H9 (cell line): ENCODE measurements around the gene KCNIP4. TPM values are rescaled to one million over a fixed set of nuclear protein-coding genes. Genes with fewer than 3 reads are reported as not detected.

ENCODE experiments used
- DNase-seq: peaks from one replicate; pipeline ENCODE4 v3.0.0-alpha.2; 2017
- H2AFZ ChIP-seq: one replicate; pipeline ENCODE4 v1.6.1; 2013; ENCODE audit warnings: mild to moderate bottlenecking, low read length, control low read depth, moderate library complexity
- H2AK5ac ChIP-seq: 2 replicates; pipeline ENCODE4 v1.6.1; 2013; ENCODE audit warnings: low read length, control low read depth, mixed read lengths; ENCODE audit not compliant: insufficient read length
- H2BK120ac ChIP-seq: one replicate; pipeline ENCODE4 v1.6.1; 2013; ENCODE audit warnings: low read depth, mild to moderate bottlenecking, low read length, control low read depth, inconsistent platforms; ENCODE audit not compliant: poor library complexity, severe bottlenecking
- H2BK12ac ChIP-seq: 2 replicates; pipeline ENCODE4 v1.6.1; 2013; ENCODE audit warnings: low read length, control low read depth, mixed read lengths, low read depth; ENCODE audit not compliant: insufficient read length
- H2BK15ac ChIP-seq: 2 replicates; pipeline ENCODE4 v1.6.1; 2013; ENCODE audit warnings: low read depth, low read length, control low read depth
- H2BK20ac ChIP-seq: one replicate; pipeline ENCODE4 v1.6.1; 2013; ENCODE audit warnings: low read depth, mild to moderate bottlenecking, low read length, control low read depth, inconsistent platforms; ENCODE audit not compliant: poor library complexity, severe bottlenecking
- H2BK5ac ChIP-seq: 2 replicates; pipeline ENCODE4 v1.6.1; 2013; ENCODE audit warnings: low read length, control low read depth, mixed read lengths; ENCODE audit not compliant: insufficient read length
- H3K14ac ChIP-seq: 2 replicates; pipeline ENCODE4 v1.6.1; 2013; ENCODE audit warnings: low read length, control low read depth; ENCODE audit not compliant: insufficient read depth
- H3K18ac ChIP-seq: 2 replicates; pipeline ENCODE4 v1.6.1; 2013; ENCODE audit warnings: low read depth, mild to moderate bottlenecking, mixed read lengths, low read length, control low read depth; ENCODE audit not compliant: insufficient read length
- H3K23ac ChIP-seq: 2 replicates; pipeline ENCODE4 v1.6.1; 2013; ENCODE audit warnings: low read length, control low read depth, mixed read lengths, low read depth; ENCODE audit not compliant: insufficient read length
- H3K23me2 ChIP-seq: 2 replicates; pipeline ENCODE4 v1.6.1; 2013; ENCODE audit warnings: low read depth, mild to moderate bottlenecking, mixed read lengths, low read length, control low read depth; ENCODE audit not compliant: insufficient read length, poor library complexity, severe bottlenecking
- H3K27ac ChIP-seq: 2 replicates; pipeline ENCODE4 v1.5.1; 2013; ENCODE audit warnings: low read length, control low read depth, mixed read lengths, low read depth; ENCODE audit not compliant: insufficient read length
- H3K27me3 ChIP-seq: 2 replicates; pipeline ENCODE4 v1.6.1; 2013; ENCODE audit warnings: low read length, control low read depth, inconsistent platforms; ENCODE audit not compliant: insufficient read depth
- H3K4ac ChIP-seq: 2 replicates; pipeline ENCODE4 v1.6.1; 2013; ENCODE audit warnings: low read depth, mild to moderate bottlenecking, control low read depth, inconsistent platforms, low read length, moderate library complexity
- H3K4me1 ChIP-seq: 2 replicates; pipeline ENCODE4 v1.6.1; 2013; ENCODE audit warnings: low read length, control low read depth, inconsistent platforms; ENCODE audit not compliant: insufficient read depth
- H3K4me2 ChIP-seq: 2 replicates; pipeline ENCODE4 v1.6.1; 2013; ENCODE audit warnings: low read length, control low read depth, mixed read lengths; ENCODE audit not compliant: insufficient read length, insufficient read depth
- H3K56ac ChIP-seq: 2 replicates; pipeline ENCODE4 v1.6.1; 2013; ENCODE audit warnings: low read depth, mild to moderate bottlenecking, mixed read lengths, low read length, control low read depth; ENCODE audit not compliant: insufficient read length
- H3K79me1 ChIP-seq: 2 replicates; pipeline ENCODE4 v1.6.1; 2013; ENCODE audit warnings: low read depth, mild to moderate bottlenecking, moderate library complexity, low read length, control low read depth, inconsistent platforms; ENCODE audit not compliant: insufficient read depth, poor library complexity, severe bottlenecking
- H3K79me2 ChIP-seq: 2 replicates; pipeline ENCODE4 v1.6.1; 2013; ENCODE audit warnings: low read length, control low read depth, inconsistent platforms; ENCODE audit not compliant: insufficient read depth
- H3K9ac ChIP-seq: 2 replicates; pipeline ENCODE4 v1.6.1; 2013; ENCODE audit warnings: low read length, control low read depth, mixed read lengths; ENCODE audit not compliant: insufficient read length; ENCODE audit errors: extremely low read depth
- H3K9me3 ChIP-seq: one replicate; pipeline ENCODE4 v1.6.1; 2013; ENCODE audit warnings: low read depth, low read length, inconsistent platforms; ENCODE audit not compliant: control insufficient read depth
- H3T11ph ChIP-seq: one replicate; pipeline ENCODE4 v1.6.1; 2013; ENCODE audit warnings: mild to moderate bottlenecking, low read length, control low read depth, inconsistent platforms
- H4K20me1 ChIP-seq: one replicate; pipeline ENCODE4 v1.6.1; 2013; ENCODE audit not compliant: control insufficient read depth, insufficient read length, insufficient read depth
- H4K5ac ChIP-seq: 2 replicates; pipeline ENCODE4 v1.6.1; 2013; ENCODE audit warnings: low read depth, mild to moderate bottlenecking, mixed read lengths, low read length, control low read depth; ENCODE audit not compliant: insufficient read length
- H4K8ac ChIP-seq: replicated peaks from 2 replicates; pipeline ENCODE4 v1.6.1; 2013; ENCODE audit warnings: low read length, control low read depth, mixed read lengths, low read depth; ENCODE audit not compliant: insufficient read length
- H4K91ac ChIP-seq: 2 replicates; pipeline ENCODE4 v1.6.1; 2013; ENCODE audit warnings: low read depth, mild to moderate bottlenecking, moderate library complexity, mixed read lengths, low read length, control low read depth; ENCODE audit not compliant: insufficient read length
- H3K27ac Mint-ChIP-seq, 3 experiments: 2 replicates in 2 of 3; 3 replicates in 1 of 3; pipeline ENCODE4 v1.8.0; 2020 to 2021; ENCODE audit warnings: mixed read lengths in 3 of 3, mild to moderate bottlenecking in 1 of 3, moderate library complexity in 1 of 3
- H3K27me3 Mint-ChIP-seq: 2 replicates; pipeline ENCODE4 v1.8.0; 2021; ENCODE audit warnings: low read depth, mild to moderate bottlenecking, moderate library complexity, mixed read lengths
- H3K36me3 Mint-ChIP-seq, 3 experiments: 2 replicates in 2 of 3; 3 replicates in 1 of 3; pipeline ENCODE4 v1.8.0; 2020 to 2021; ENCODE audit warnings: low read depth in 3 of 3, mixed read lengths in 3 of 3; ENCODE audit not compliant: insufficient read depth in 1 of 3
- H3K4me1 Mint-ChIP-seq, 2 experiments: 2 replicates each; pipeline ENCODE4 v1.8.0; 2020; ENCODE audit warnings: mixed read lengths in 2 of 2
- H3K4me3 Mint-ChIP-seq, 2 experiments: 2 replicates in 1 of 2; 3 replicates in 1 of 2; pipeline ENCODE4 v1.8.0; 2020 to 2021; ENCODE audit warnings: mild to moderate bottlenecking in 2 of 2, mixed read lengths in 2 of 2, moderate library complexity in 1 of 2
- H3K9me3 Mint-ChIP-seq, 2 experiments: 2 replicates in 1 of 2; 3 replicates in 1 of 2; pipeline ENCODE4 v1.8.0; 2020; ENCODE audit warnings: mild to moderate bottlenecking in 2 of 2, mixed read lengths in 2 of 2, moderate library complexity in 1 of 2
- CTCF ChIP-seq: fragments of 200-600 bp; sonication (generic); conservative IDR thresholded peaks from 3 replicates; pipeline ENCODE4 v1.8.0; 2021; ENCODE audit warnings: antibody characterized with exemption, mild to moderate bottlenecking
- WGBS: extraction: QIAGEN DNeasy Blood & Tissue Kit; methylation state at CpG from one replicate; pipeline ENCODE4 v1.1.7; 2013; ENCODE audit warnings: missing lambda C conversion rate, low lambda C conversion rate, mixed read lengths; ENCODE audit not compliant: insufficient read length; ENCODE audit errors: extremely low coverage; 5-methylcytosine and 5-hydroxymethylcytosine counted together
- total RNA-seq: library from RNA; stranded (reverse); gene quantifications from 2 replicates; pipeline ENCODE4 v1.2.1, GENCODE V29; 2021

Gene KCNIP4
- total RNA-seq, 1 experiment from 2014 or later: not detected

- WGBS: no CpG with 5 or more reads among the region's 1 CpG
- Histone ChIP-seq H2BK120ac (no peak overlapping the region), H3K9ac (no peak overlapping the region), H4K5ac (no peak overlapping the region), H3K18ac (no peak overlapping the region), H3K23ac (no peak overlapping the region), H4K8ac (no peak overlapping the region), H3K14ac (no peak overlapping the region), H3K79me1 (no peaks in the 10 kb centered on the region), H3T11ph (no peak overlapping the region), H2BK12ac (no peak overlapping the region), H3K56ac (no peak overlapping the region), H3K27ac (no peak overlapping the region), H2BK20ac (no peak overlapping the region), H3K23me2 (no peaks in the 10 kb centered on the region), H3K4me2 (no peak overlapping the region), H3K9me3 (no peaks in the 10 kb centered on the region), H4K20me1 (no peaks in the 10 kb centered on the region), H2BK5ac (no peak overlapping the region), H3K79me2 (no peaks in the 10 kb centered on the region), H2AK5ac (no peak overlapping the region), H3K27me3 (no peaks in the 10 kb centered on the region), H4K91ac (no peak overlapping the region), H3K4me1 (no peaks in the 10 kb centered on the region), H3K4ac (no peak overlapping the region), H2AFZ (no peak overlapping the region), H2BK15ac (no peak overlapping the region)
- no peaks in the 10 kb centered on the region for H3K4me1 Mint-ChIP-seq
- H3K27me3 Mint-ChIP-seq: no peaks in the 10 kb centered on the region
- H3K4me3 Mint-ChIP-seq: no peak overlapping the region
- H3K27ac Mint-ChIP-seq: no peak overlapping the region
- no peak for TF ChIP-seq CTCF
- no peaks in the 10 kb centered on the region for H3K9me3 Mint-ChIP-seq
- no peaks in the 10 kb centered on the region for H3K36me3 Mint-ChIP-seq
- no peak for DNase-seq
These were observed 497.5 kb downstream of the KCNIP4 start for GRCh38 chr4:21451032-21451431.
